Purkinje cell (primary cell): ENCODE measurements around the gene CYP2A7. TPM values are rescaled to one million over a fixed set of nuclear protein-coding genes. Genes with fewer than 3 reads are reported as not detected.

ENCODE experiments used
- polyA plus RNA-seq: library from polyadenylated mRNA; unstranded; fragments of >200 nt; fragmentation: Nextera tagmentation; gene quantifications from 2 replicates; pipeline ENCODE4 v1.2.1, GENCODE V29; 2014

Gene CYP2A7, protein sequence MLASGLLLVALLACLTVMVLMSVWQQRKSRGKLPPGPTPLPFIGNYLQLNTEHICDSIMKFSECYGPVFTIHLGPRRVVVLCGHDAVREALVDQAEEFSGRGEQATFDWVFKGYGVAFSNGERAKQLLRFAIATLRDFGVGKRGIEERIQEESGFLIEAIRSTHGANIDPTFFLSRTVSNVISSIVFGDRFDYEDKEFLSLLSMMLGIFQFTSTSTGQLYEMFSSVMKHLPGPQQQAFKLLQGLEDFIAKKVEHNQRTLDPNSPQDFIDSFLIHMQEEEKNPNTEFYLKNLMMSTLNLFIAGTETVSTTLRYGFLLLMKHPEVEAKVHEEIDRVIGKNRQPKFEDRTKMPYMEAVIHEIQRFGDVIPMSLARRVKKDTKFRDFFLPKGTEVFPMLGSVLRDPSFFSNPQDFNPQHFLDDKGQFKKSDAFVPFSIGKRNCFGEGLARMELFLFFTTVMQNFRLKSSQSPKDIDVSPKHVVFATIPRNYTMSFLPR
- not detected in 2 replicates for polyA plus RNA-seq

DNA sequence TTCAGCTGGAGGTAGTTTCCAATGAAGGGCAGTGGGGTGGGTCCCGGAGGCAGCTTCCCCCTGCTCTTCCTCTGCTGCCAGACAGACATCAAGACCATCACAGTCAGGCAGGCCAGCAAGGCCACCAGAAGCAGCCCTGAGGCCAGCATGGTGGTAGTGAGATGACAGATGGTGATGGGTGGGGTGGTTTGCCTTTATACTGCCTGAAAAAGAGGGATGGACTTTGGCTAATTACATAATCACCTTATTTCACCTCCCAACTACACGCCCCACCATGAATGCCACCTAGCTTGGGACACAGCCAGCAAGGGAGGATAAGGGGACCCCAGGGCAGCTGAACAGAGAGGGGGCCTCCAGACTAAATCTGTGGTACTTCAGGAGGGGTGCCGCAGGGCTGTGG lies at the start of gene CYP2A7:
Gene CYP2A7 (minus strand): TSS at position 170 of the 400 bp plus-strand sequence. CDS start 21 bp downstream, at position 149.

DNA sequence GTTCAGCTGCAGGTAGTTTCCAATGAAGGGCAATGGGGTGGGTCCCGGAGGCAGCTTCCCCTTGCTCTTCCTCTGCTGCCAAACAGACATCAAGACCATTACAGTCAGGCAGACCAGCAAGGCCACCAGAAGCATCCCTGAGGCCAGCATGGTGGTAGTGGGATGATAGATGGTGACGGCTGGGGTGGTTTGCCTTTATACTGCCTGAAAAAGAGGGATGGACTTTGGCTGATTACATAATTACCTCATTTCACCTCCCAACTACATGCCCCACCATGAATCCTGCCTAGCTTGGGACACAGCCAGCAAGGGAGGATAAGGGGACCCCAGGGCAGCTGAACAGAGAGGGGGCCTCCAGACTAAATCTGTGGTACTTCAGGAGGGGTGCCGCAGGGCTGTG lies 31.8 kb downstream of the CYP2A7 start, which contains the start of gene CYP2A6:
Gene CYP2A6 (minus strand): TSS at position 171 of the 400 bp plus-strand sequence. CDS start 21 bp downstream, at position 150.

Other genes starting within 250 kb of the CYP2A7 start
- 0.48 and 2.6 TPM in 2 replicates for gene NUMBL, start 191.6 kb downstream of the CYP2A7 start, polyA plus RNA-seq
- not detected in 2 replicates for gene COQ8B, start 165.3 kb downstream of the CYP2A7 start, polyA plus RNA-seq
- gene ITPKC, start 165.1 kb downstream of the CYP2A7 start, polyA plus RNA-seq = 0.07 and 0.78 TPM in 2 replicates
- 1.5 and 1.9 TPM in 2 replicates for gene ACTMAP, start 131.8 kb downstream of the CYP2A7 start, polyA plus RNA-seq
- 14.8 and 28.0 TPM in 2 replicates for gene SNRPA, start 131.0 kb downstream of the CYP2A7 start, polyA plus RNA-seq
- not detected in 2 replicates for gene MIA, start 106.7 kb downstream of the CYP2A7 start, polyA plus RNA-seq
- gene RAB4B, start 104.0 kb downstream of the CYP2A7 start, polyA plus RNA-seq = 9.9 and 10.0 TPM in 2 replicates
- 24.5 and 34.4 TPM in 2 replicates for gene EGLN2, start 83.0 kb downstream of the CYP2A7 start, polyA plus RNA-seq
- not detected in 2 replicates for gene CYP2A6, start 31.8 kb downstream of the CYP2A7 start, polyA plus RNA-seq
- gene CYP2B6, start 109.1 kb upstream of the CYP2A7 start, polyA plus RNA-seq = not detected in 2 replicates
- gene CYP2A13, start 206.2 kb upstream of the CYP2A7 start, polyA plus RNA-seq = not detected in 2 replicates
- not detected in 2 replicates for gene CYP2F1, start 232.2 kb upstream of the CYP2A7 start, polyA plus RNA-seq